ENCODE measurements around the gene FAM3C.

Gene FAM3C

DNA sequence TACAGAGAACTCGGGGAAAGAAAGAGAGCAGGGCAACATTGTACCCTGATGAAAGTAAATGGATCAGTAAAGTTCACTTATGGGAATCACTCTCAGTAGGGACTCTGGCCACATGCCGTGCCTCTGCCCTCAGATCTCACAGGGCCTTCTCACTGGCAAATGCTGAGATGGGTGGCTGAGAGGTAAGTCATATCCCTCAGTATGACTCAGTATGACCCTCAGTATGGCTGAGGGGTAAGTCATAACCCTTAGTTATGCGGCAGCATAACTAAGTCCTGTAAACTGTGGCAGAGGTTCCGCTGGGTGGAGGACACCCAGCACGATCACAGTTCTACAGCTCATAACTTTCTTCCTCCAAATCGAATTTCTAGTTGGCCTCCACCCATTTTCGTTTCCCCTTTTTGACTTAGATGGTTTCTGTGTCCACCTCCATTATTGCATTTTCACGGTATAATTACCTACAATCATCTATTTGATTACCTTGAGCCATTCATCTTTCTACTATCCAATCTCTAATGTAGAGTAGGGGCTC, 93.8 kb downstream of the FAM3C start:
- no peak overlapping the region for H3K4me2 ChIP-seq (ENCODE audit: insufficient read depth, low read length)
- H4K20me1 ChIP-seq (ENCODE audit: insufficient read depth, low read length), result no peaks in the 10 kb centered on the region
- ATAC-seq (ENCODE audit: insufficient read depth, low read depth) (no peak), DNase-seq (no peak)
- H3K9me3 ChIP-seq (ENCODE audit: insufficient read depth, low read length, severe bottlenecking), result no peaks in the 10 kb centered on the region
- H3K79me2 ChIP-seq (ENCODE audit: insufficient read depth, low read length), result no peaks in the 10 kb centered on the region
- H3K4me1 ChIP-seq (ENCODE audit: insufficient read depth, low read length), result no peaks in the 10 kb centered on the region
- TF ChIP-seq, protein P1, sequence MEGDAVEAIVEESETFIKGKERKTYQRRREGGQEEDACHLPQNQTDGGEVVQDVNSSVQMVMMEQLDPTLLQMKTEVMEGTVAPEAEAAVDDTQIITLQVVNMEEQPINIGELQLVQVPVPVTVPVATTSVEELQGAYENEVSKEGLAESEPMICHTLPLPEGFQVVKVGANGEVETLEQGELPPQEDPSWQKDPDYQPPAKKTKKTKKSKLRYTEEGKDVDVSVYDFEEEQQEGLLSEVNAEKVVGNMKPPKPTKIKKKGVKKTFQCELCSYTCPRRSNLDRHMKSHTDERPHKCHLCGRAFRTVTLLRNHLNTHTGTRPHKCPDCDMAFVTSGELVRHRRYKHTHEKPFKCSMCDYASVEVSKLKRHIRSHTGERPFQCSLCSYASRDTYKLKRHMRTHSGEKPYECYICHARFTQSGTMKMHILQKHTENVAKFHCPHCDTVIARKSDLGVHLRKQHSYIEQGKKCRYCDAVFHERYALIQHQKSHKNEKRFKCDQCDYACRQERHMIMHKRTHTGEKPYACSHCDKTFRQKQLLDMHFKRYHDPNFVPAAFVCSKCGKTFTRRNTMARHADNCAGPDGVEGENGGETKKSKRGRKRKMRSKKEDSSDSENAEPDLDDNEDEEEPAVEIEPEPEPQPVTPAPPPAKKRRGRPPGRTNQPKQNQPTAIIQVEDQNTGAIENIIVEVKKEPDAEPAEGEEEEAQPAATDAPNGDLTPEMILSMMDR (IDR thresholded peaks at IDR 0.05; ENCODE audit: borderline replicate concordance, extremely low read depth, low read length, poor library complexity, severe bottlenecking), result no peak
- TF ChIP-seq EZH2 (IDR thresholded peaks at IDR 0.05; ENCODE audit: borderline replicate concordance, low read depth, low read length, severe bottlenecking), result no peak
- H3K9ac ChIP-seq (ENCODE audit: low read depth, low read length), result no peak overlapping the region
- no peaks in the 10 kb centered on the region for H3K27me3 ChIP-seq (ENCODE audit: insufficient read depth, low read length, poor library complexity)
- no peak overlapping the region for H3K4me3 ChIP-seq (ENCODE audit: low read depth in 1 of 2, low read length in 2 of 2)
- no peak overlapping the region for H3K27ac ChIP-seq (ENCODE audit: low read length)
- no peak overlapping the region for H2AFZ ChIP-seq (ENCODE audit: low read depth, low read length)
- H3K36me3 ChIP-seq (ENCODE audit: insufficient read depth, low read length), result no peaks in the 10 kb centered on the region

DNA sequence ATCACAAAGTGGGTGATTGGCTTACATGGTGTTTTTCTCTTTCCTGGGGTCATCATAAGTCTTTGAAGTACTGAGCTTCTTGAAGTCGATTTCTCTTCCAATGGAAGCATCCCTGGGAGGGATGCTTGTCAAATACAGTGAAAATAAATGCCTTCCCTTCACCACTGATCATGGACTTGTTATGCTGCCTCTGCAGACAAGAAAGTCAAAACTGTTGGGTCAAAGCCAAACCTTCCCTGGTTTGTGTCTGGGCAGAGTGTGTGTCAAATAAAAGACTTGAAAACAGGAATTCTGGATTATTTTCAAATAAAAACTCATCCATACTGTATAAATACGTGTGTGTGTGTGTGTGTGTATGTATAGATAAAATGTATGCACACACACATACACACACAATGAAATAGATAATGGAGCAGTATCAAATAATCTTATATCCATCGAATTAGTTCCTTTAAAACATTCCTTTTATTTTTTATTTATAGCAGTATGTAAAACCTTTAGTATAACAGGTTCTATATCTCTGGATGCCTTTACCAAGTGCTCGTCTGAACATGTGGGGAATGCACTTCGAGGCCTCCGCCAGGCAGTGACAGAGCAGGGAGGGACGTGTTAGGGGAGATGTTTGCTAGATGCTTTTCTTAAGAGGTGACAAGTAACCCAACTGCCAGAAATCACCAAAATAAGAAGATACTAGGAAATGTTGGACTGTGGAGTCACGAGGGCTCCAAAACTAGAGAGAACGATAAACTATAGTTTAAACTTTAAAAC, 94.5 kb downstream of the FAM3C start:
- no peak for ATAC-seq (ENCODE audit: insufficient read depth, low read depth)

DNA sequence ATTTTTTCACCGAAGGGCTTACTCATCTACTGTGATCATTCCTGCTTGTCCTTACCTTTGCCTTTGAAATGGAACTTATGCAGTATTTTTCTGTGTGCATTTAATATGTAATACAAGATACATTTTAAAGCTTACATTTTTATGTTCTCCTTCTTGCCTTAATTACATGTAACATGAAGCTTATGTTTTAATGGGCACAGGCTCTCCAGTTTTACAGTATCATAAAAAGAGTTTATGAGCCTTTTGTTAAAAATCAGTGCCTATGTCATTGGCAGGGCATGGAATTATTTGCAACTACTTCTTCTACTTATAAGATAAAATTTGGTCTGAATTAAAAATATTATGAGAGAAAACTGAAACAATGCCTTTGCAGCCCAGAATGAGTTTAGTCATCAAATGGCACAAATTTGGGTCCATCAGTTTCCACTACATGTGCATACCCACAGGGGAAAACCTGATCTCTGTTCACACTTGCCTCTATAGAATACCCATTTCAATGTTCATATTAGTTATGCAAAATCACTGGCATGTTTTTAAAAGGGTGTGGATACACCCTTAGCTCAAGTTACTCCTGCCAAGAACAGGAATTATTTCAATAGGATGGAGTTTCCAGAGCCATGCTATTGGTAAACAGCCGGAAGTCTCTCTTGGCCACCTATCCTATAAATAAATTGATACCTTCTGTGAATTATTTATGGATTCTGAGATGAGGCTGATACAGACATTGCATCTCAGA, 95.3 kb downstream of the FAM3C start:
- no peak overlapping the region for H3K27ac ChIP-seq (ENCODE audit: low read length)
- no peak overlapping the region for H2AFZ ChIP-seq (ENCODE audit: low read depth, low read length)
- no peak for ATAC-seq (ENCODE audit: insufficient read depth, low read depth)
- no peaks in the 10 kb centered on the region for H3K27me3 ChIP-seq (ENCODE audit: insufficient read depth, low read length, poor library complexity)
- no peaks in the 10 kb centered on the region for H3K4me1 ChIP-seq (ENCODE audit: insufficient read depth, low read length)
- no peaks in the 10 kb centered on the region for H3K79me2 ChIP-seq (ENCODE audit: insufficient read depth, low read length)
- no peaks in the 10 kb centered on the region for H4K20me1 ChIP-seq (ENCODE audit: insufficient read depth, low read length)
- TF ChIP-seq, protein P1 (IDR thresholded peaks at IDR 0.05; ENCODE audit: borderline replicate concordance, extremely low read depth, low read length, poor library complexity, severe bottlenecking), result no peak
- TF ChIP-seq EZH2 (IDR thresholded peaks at IDR 0.05; ENCODE audit: borderline replicate concordance, low read depth, low read length, severe bottlenecking), result no peak
- no peaks in the 10 kb centered on the region for H3K9me3 ChIP-seq (ENCODE audit: insufficient read depth, low read length, severe bottlenecking)
- no peak overlapping the region for H3K9ac ChIP-seq (ENCODE audit: low read depth, low read length)
- H3K4me3 ChIP-seq (ENCODE audit: low read depth in 1 of 2, low read length in 2 of 2), result no peak overlapping the region
- H3K36me3 ChIP-seq (ENCODE audit: insufficient read depth, low read length), result no peaks in the 10 kb centered on the region
- no peak overlapping the region for H3K4me2 ChIP-seq (ENCODE audit: insufficient read depth, low read length)
- DNase-seq, result no peak

More for the DNA sequence above, 94.5 kb downstream of the FAM3C start:
- Histone ChIP-seq H3K36me3 (ENCODE audit: insufficient read depth, low read length) (no peaks in the 10 kb centered on the region), H3K79me2 (ENCODE audit: insufficient read depth, low read length) (no peaks in the 10 kb centered on the region), H3K9me3 (ENCODE audit: insufficient read depth, low read length, severe bottlenecking) (no peaks in the 10 kb centered on the region), H3K27me3 (ENCODE audit: insufficient read depth, low read length, poor library complexity) (no peaks in the 10 kb centered on the region), H3K9ac (ENCODE audit: low read depth, low read length) (no peak overlapping the region), H3K4me2 (ENCODE audit: insufficient read depth, low read length) (no peak overlapping the region), H4K20me1 (ENCODE audit: insufficient read depth, low read length) (no peaks in the 10 kb centered on the region), H3K27ac (ENCODE audit: low read length) (no peak overlapping the region), H2AFZ (ENCODE audit: low read depth, low read length) (no peak overlapping the region), H3K4me3 (ENCODE audit: low read depth in 1 of 2, low read length in 2 of 2) (no peak overlapping the region), H3K4me1 (ENCODE audit: insufficient read depth, low read length) (no peaks in the 10 kb centered on the region)
- TF ChIP-seq EZH2 (IDR thresholded peaks at IDR 0.05; ENCODE audit: borderline replicate concordance, low read depth, low read length, severe bottlenecking), result no peak
- TF ChIP-seq, protein P1 (IDR thresholded peaks at IDR 0.05; ENCODE audit: borderline replicate concordance, extremely low read depth, low read length, poor library complexity, severe bottlenecking), result no peak
- DNase-seq, result no peak

Data from DND-41 (cell line).